WTC11 (cell line): ENCODE results near the gene HPS1. TPM values are rescaled to one million over a fixed set of nuclear protein-coding genes. Genes with fewer than 3 reads are reported as not detected.

Experiments
- ATAC-seq: fragments of 200-7000 bp; cut with Tn5 transposase; 2 replicates; pipeline ENCODE4 v1.10.0; 2021; ENCODE audit warnings: mild to moderate bottlenecking, moderate library complexity
- CTCF ChIA-PET: fragments of 300-600 bp; sonication (Branson Sonifier 250); formaldehyde crosslinking; loops from one replicate; lab custom pipeline; 2021; ENCODE audit warnings: antibody characterized with exemption; lab: Charles Lee
- POLR2A ChIA-PET: fragments of 350-600 bp; sonication (Branson Sonifier 250); formaldehyde crosslinking; loops from one replicate; lab custom pipeline; 2021; ENCODE audit warnings: antibody characterized with exemption; lab: Charles Lee
- DNase-seq: peaks from one replicate; pipeline ENCODE4 v3.0.0; 2021; ENCODE audit warnings: low spot score
- H3K27ac Mint-ChIP-seq: 2 replicates; pipeline ENCODE4 v1.8.0; 2021; ENCODE audit warnings: mixed read lengths
- H3K27me3 Mint-ChIP-seq: 2 replicates; pipeline ENCODE4 v1.8.0; 2021; ENCODE audit warnings: low read depth, mild to moderate bottlenecking, moderate library complexity, mixed read lengths
- H3K36me3 Mint-ChIP-seq: 2 replicates; pipeline ENCODE4 v1.8.0; 2021; ENCODE audit warnings: mixed read lengths
- H3K4me1 Mint-ChIP-seq: 2 replicates; pipeline ENCODE4 v1.8.0; 2022; ENCODE audit warnings: mixed read lengths
- H3K4me3 Mint-ChIP-seq: 2 replicates; pipeline ENCODE4 v1.8.0; 2021; ENCODE audit warnings: mild to moderate bottlenecking, moderate library complexity, mixed read lengths
- H3K9me3 Mint-ChIP-seq: 2 replicates; pipeline ENCODE4 v1.8.0; 2021; ENCODE audit warnings: mixed read lengths
- ATF1 ChIP-seq: sonication (generic); formaldehyde crosslinking; IDR thresholded peaks from 2 replicates; pipeline ENCODE4 v1.8.1; 2023; ENCODE audit warnings: mild to moderate bottlenecking, moderate library complexity, missing genetic modification reagents
- ETV6 ChIP-seq: sonication (generic); formaldehyde crosslinking; IDR thresholded peaks from 2 replicates; pipeline ENCODE4 v1.8.1; 2022; ENCODE audit warnings: mild to moderate bottlenecking, missing genetic modification reagents
- GRHL2 ChIP-seq: fragments of 250-450 bp; sonication (Bioruptor Pico); IDR thresholded peaks from 2 replicates; pipeline ENCODE4 v1.8.0; 2022; ENCODE audit warnings: mild to moderate bottlenecking, moderate library complexity; ENCODE audit not compliant: insufficient replicate concordance, severe bottlenecking
- MYBL2 ChIP-seq: sonication (generic); formaldehyde crosslinking; IDR thresholded peaks from 2 replicates; pipeline ENCODE4 v1.8.1; 2023; ENCODE audit warnings: mild to moderate bottlenecking, moderate library complexity, missing genetic modification reagents
- RORB ChIP-seq: fragments of 250-450 bp; sonication (Bioruptor Pico); IDR thresholded peaks from 2 replicates; pipeline ENCODE4 v1.9.0; 2021; ENCODE audit warnings: mild to moderate bottlenecking
- TEAD1 ChIP-seq: sonication (generic); formaldehyde crosslinking; IDR thresholded peaks from 2 replicates; pipeline ENCODE4 v1.8.0; 2022; ENCODE audit warnings: mild to moderate bottlenecking, missing genetic modification reagents
- ZNF138 ChIP-seq: sonication (generic); formaldehyde crosslinking; conservative IDR thresholded peaks from 2 replicates; pipeline ENCODE4 v1.8.1; 2022; ENCODE audit warnings: mild to moderate bottlenecking, moderate library complexity, missing genetic modification reagents
- total RNA-seq: library from RNA; stranded (reverse); gene quantifications from 3 replicates; pipeline ENCODE4 v1.2.3, GENCODE V29; 2021
- TF ChIP-seq, protein P1 (sequence below): sonication (generic); formaldehyde crosslinking; IDR thresholded peaks from 2 replicates; pipeline ENCODE4 v1.8.1; 2022; ENCODE audit warnings: low read depth, mild to moderate bottlenecking, moderate library complexity, missing genetic modification reagents, borderline replicate concordance
- TF ChIP-seq, protein P2 (sequence below): sonication (generic); formaldehyde crosslinking; IDR thresholded peaks from 2 replicates; pipeline ENCODE4 v1.8.0; 2022; ENCODE audit warnings: mild to moderate bottlenecking, missing genetic modification reagents
- TF ChIP-seq, protein P3 (sequence below): sonication (generic); formaldehyde crosslinking; IDR thresholded peaks from 2 replicates; pipeline ENCODE4 v1.8.0; 2023; ENCODE audit warnings: missing genetic modification reagents, mild to moderate bottlenecking, borderline replicate concordance
- TF ChIP-seq, protein P4 (sequence below): fragments of 250-450 bp; sonication (Bioruptor Pico); IDR thresholded peaks from 2 replicates; pipeline ENCODE4 v1.9.0; 2021; ENCODE audit warnings: moderate library complexity, mild to moderate bottlenecking, inconsistent platforms, borderline replicate concordance
- TF ChIP-seq, protein P5 (sequence below): sonication (generic); formaldehyde crosslinking; IDR thresholded peaks from 2 replicates; pipeline ENCODE4 v1.8.1; 2022; ENCODE audit warnings: low read depth, missing genetic modification reagents, borderline replicate concordance
- TF ChIP-seq, protein P6 (sequence below): sonication (generic); formaldehyde crosslinking; IDR thresholded peaks from 2 replicates; pipeline ENCODE4 v1.8.1; 2022; ENCODE audit warnings: missing genetic modification reagents, borderline replicate concordance

Gene HPS1
- total RNA-seq, 1 experiment from 2014 or later: 49.3 TPM

DNA sequence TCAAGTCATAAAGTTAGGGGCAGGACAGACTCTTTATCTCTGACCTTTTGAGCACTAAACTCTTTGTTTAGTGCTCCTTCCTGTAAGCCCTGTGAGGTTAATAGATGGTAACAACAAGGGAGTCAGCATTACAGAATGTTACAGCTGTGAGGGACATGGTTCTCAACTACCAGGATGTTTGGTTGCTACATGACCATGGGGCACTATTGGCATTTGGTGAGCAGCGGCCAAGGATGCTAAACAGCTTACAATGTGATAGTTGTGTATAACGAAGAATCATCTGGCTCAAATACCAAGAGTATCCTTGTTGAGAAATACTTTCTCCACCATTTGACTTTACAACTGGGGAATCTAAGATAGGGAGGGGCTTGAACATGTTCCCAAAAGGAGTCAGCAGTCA lies 35.4 kb upstream of the HPS1 start:
- Mint-ChIP-seq H3K9me3 (peaks cover 21% of the 10 kb centered on the region), H3K36me3 (0 out of 2 replicates have a peak, but pooled peaks cover 7% of the 10 kb centered on the region), H3K27me3 (peaks cover 8% of the 10 kb centered on the region), H3K27ac (no peak overlapping the region), H3K4me1 (no peaks in the 10 kb centered on the region), H3K4me3 (no peak overlapping the region)
- POLR2A ChIA-PET: no interaction called here
- CTCF ChIA-PET: no interaction called here
- no peak for DNase-seq
- ATAC-seq: no peak
- no peak for TF ChIP-seq GRHL2 (CRISPR knock-in tag)
- TF ChIP-seq, protein P1, sequence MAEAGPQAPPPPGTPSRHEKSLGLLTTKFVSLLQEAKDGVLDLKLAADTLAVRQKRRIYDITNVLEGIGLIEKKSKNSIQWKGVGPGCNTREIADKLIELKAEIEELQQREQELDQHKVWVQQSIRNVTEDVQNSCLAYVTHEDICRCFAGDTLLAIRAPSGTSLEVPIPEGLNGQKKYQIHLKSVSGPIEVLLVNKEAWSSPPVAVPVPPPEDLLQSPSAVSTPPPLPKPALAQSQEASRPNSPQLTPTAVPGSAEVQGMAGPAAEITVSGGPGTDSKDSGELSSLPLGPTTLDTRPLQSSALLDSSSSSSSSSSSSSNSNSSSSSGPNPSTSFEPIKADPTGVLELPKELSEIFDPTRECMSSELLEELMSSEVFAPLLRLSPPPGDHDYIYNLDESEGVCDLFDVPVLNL (CRISPR knock-in tag): no peak

DNA sequence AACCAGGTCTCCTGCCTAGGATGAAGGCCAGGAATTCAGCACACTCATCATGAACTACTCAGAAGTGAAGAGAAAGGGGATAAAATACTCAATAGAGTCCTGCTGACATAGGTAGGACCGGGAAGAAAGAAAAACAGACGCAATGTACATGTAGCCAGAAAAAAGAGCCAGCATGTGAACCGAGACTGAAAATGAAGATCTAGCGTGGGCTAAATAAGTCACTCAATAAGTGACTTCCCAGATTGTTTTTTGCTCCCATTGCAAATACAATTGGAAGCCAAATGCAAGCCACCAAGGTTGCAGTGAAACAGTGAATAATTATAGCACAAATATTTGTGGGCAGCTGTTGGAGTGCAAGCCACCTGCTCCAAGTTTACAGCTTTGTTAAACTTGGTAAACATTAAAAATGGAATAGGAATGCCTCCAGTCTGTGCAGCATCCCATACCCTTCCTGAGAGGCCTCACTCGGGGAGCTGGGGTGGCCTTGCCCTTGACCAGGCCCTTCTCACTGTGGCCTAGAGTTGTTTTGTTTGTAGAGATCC lies 34.7 kb upstream of the HPS1 start:
- Mint-ChIP-seq H3K4me3 (no peak overlapping the region), H3K27ac (no peak overlapping the region), H3K36me3 (0 out of 2 replicates have a peak, but pooled peaks cover 7% of the 10 kb centered on the region), H3K9me3 (peaks cover 21% of the 10 kb centered on the region), H3K4me1 (no peaks in the 10 kb centered on the region), H3K27me3 (peaks cover 8% of the 10 kb centered on the region)
- TF ChIP-seq, protein P2, sequence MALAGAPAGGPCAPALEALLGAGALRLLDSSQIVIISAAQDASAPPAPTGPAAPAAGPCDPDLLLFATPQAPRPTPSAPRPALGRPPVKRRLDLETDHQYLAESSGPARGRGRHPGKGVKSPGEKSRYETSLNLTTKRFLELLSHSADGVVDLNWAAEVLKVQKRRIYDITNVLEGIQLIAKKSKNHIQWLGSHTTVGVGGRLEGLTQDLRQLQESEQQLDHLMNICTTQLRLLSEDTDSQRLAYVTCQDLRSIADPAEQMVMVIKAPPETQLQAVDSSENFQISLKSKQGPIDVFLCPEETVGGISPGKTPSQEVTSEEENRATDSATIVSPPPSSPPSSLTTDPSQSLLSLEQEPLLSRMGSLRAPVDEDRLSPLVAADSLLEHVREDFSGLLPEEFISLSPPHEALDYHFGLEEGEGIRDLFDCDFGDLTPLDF (CRISPR knock-in tag): no peak
- TF ChIP-seq ATF1: no peak
- TF ChIP-seq, protein P3, sequence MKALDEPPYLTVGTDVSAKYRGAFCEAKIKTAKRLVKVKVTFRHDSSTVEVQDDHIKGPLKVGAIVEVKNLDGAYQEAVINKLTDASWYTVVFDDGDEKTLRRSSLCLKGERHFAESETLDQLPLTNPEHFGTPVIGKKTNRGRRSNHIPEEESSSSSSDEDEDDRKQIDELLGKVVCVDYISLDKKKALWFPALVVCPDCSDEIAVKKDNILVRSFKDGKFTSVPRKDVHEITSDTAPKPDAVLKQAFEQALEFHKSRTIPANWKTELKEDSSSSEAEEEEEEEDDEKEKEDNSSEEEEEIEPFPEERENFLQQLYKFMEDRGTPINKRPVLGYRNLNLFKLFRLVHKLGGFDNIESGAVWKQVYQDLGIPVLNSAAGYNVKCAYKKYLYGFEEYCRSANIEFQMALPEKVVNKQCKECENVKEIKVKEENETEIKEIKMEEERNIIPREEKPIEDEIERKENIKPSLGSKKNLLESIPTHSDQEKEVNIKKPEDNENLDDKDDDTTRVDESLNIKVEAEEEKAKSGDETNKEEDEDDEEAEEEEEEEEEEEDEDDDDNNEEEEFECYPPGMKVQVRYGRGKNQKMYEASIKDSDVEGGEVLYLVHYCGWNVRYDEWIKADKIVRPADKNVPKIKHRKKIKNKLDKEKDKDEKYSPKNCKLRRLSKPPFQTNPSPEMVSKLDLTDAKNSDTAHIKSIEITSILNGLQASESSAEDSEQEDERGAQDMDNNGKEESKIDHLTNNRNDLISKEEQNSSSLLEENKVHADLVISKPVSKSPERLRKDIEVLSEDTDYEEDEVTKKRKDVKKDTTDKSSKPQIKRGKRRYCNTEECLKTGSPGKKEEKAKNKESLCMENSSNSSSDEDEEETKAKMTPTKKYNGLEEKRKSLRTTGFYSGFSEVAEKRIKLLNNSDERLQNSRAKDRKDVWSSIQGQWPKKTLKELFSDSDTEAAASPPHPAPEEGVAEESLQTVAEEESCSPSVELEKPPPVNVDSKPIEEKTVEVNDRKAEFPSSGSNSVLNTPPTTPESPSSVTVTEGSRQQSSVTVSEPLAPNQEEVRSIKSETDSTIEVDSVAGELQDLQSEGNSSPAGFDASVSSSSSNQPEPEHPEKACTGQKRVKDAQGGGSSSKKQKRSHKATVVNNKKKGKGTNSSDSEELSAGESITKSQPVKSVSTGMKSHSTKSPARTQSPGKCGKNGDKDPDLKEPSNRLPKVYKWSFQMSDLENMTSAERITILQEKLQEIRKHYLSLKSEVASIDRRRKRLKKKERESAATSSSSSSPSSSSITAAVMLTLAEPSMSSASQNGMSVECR (CRISPR knock-in tag): no peak
- TF ChIP-seq, protein P4, sequence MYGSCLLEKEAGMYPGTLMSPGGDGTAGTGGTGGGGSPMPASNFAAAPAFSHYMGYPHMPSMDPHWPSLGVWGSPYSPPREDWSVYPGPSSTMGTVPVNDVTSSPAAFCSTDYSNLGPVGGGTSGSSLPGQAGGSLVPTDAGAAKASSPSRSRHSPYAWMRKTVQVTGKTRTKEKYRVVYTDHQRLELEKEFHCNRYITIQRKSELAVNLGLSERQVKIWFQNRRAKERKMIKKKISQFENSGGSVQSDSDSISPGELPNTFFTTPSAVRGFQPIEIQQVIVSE (CRISPR knock-in tag): no peak
- TF ChIP-seq TEAD1 (CRISPR knock-in tag): no peak
- TF ChIP-seq, protein P5, sequence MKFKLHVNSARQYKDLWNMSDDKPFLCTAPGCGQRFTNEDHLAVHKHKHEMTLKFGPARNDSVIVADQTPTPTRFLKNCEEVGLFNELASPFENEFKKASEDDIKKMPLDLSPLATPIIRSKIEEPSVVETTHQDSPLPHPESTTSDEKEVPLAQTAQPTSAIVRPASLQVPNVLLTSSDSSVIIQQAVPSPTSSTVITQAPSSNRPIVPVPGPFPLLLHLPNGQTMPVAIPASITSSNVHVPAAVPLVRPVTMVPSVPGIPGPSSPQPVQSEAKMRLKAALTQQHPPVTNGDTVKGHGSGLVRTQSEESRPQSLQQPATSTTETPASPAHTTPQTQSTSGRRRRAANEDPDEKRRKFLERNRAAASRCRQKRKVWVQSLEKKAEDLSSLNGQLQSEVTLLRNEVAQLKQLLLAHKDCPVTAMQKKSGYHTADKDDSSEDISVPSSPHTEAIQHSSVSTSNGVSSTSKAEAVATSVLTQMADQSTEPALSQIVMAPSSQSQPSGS (CRISPR knock-in tag): no peak
- TF ChIP-seq, protein P6, sequence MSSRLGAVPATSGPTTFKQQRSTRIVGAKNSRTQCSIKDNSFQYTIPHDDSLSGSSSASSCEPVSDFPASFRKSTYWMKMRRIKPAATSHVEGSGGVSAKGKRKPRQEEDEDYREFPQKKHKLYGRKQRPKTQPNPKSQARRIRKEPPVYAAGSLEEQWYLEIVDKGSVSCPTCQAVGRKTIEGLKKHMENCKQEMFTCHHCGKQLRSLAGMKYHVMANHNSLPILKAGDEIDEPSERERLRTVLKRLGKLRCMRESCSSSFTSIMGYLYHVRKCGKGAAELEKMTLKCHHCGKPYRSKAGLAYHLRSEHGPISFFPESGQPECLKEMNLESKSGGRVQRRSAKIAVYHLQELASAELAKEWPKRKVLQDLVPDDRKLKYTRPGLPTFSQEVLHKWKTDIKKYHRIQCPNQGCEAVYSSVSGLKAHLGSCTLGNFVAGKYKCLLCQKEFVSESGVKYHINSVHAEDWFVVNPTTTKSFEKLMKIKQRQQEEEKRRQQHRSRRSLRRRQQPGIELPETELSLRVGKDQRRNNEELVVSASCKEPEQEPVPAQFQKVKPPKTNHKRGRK (CRISPR knock-in tag): no peak
- TF ChIP-seq MYBL2 (CRISPR knock-in tag): no peak
- TF ChIP-seq ETV6: no peak
- no peak for TF ChIP-seq RORB (CRISPR knock-in tag)
- no peak for TF ChIP-seq ZNF138
- POLR2A ChIA-PET: no interaction called here
- CTCF ChIA-PET: no interaction called here
- ATAC-seq: no peak
- no peak for DNase-seq
